CD4-positive, alpha-beta T cell (primary cell): ENCODE data around the gene HLA-DQB2. TPM values are rescaled to one million over a fixed set of nuclear protein-coding genes. Genes with fewer than 3 reads are reported as not detected.
A peak's percentile ranks its signal among the peaks of the same experiment; 100 is the strongest.

Source experiments
- ATAC-seq: fragments of 200-7000 bp; cut with Tn5 transposase; one replicate; pipeline ENCODE4 v1.10.0; 2022; ENCODE audit warnings: mild to moderate bottlenecking; ENCODE audit not compliant: poor library complexity
- CTCF ChIA-PET: fragments of 350-600 bp; sonication (Branson Sonifier 250); formaldehyde crosslinking; loops from one replicate; lab custom pipeline; 2021; ENCODE audit warnings: antibody characterized with exemption, inconsistent platforms; lab: Charles Lee
- POLR2A ChIA-PET: fragments of 350-600 bp; sonication (Branson Sonifier 250); formaldehyde crosslinking; loops from one replicate; lab custom pipeline; 2021; ENCODE audit warnings: antibody characterized with exemption, inconsistent platforms; lab: Charles Lee
- DNase-seq, 14 experiments: peaks; one replicate each; pipeline ENCODE4 v3.0.0-alpha.2; 2013 to 2020; ENCODE audit warnings: mixed read lengths in 2 of 14
- H3K27ac ChIP-seq, 2 donors: one replicate each; pipeline versions ENCODE4 v1.5.1 to v1.7.0; 2013; ENCODE audit warnings: low read length in 2 of 2, low read depth in 1 of 2, mild to moderate bottlenecking in 1 of 2
- H3K27me3 ChIP-seq, 2 experiments: 1 replicate in 1 of 2; 2 replicates in 1 of 2; pipeline versions ENCODE4 v1.6.1 to v1.7.0; 2013; ENCODE audit warnings: low read length in 2 of 2, control low read depth in 1 of 2, mild to moderate bottlenecking in 1 of 2, moderate library complexity in 1 of 2; ENCODE audit not compliant: insufficient read depth in 2 of 2, control insufficient read depth in 1 of 2
- H3K36me3 ChIP-seq: one replicate; pipeline ENCODE4 v1.6.1; 2013; ENCODE audit warnings: low read length, control low read depth; ENCODE audit not compliant: insufficient read depth
- H3K4me1 ChIP-seq: one replicate; pipeline ENCODE4 v1.6.1; 2013; ENCODE audit warnings: low read length, control low read depth; ENCODE audit not compliant: insufficient read depth
- H3K4me3 ChIP-seq: one replicate; pipeline ENCODE4 v1.5.1; 2013; ENCODE audit warnings: mild to moderate bottlenecking, low read length, moderate library complexity
- H3K9me3 ChIP-seq, 2 experiments: 1 replicate in 1 of 2; 2 replicates in 1 of 2; pipeline versions ENCODE4 v1.6.1 to v1.7.0; 2013; ENCODE audit warnings: low read length in 2 of 2, mild to moderate bottlenecking in 2 of 2, control low read depth in 1 of 2, moderate library complexity in 1 of 2; ENCODE audit not compliant: control insufficient read depth in 1 of 2, insufficient read depth in 1 of 2
- H3K27ac Mint-ChIP-seq: one replicate; pipeline ENCODE4 v1.8.0; 2020; ENCODE audit warnings: mixed read lengths
- H3K27me3 Mint-ChIP-seq: one replicate; pipeline ENCODE4 v1.8.0; 2021; ENCODE audit warnings: mixed read lengths
- H3K36me3 Mint-ChIP-seq: one replicate; pipeline ENCODE4 v1.8.0; 2021; ENCODE audit warnings: low read depth, mixed read lengths
- H3K4me1 Mint-ChIP-seq: one replicate; pipeline ENCODE4 v1.8.0; 2021; ENCODE audit warnings: low read depth, mixed read lengths
- H3K4me3 Mint-ChIP-seq: one replicate; pipeline ENCODE4 v1.8.0; 2020; ENCODE audit warnings: mild to moderate bottlenecking, mixed read lengths
- H3K9me3 Mint-ChIP-seq: one replicate; pipeline ENCODE4 v1.8.0; 2020; ENCODE audit warnings: mixed read lengths
- CTCF ChIP-seq: fragments of 200-600 bp; IDR thresholded peaks from one replicate; pipeline ENCODE4 v1.8.0; 2022; ENCODE audit warnings: antibody characterized with exemption, mild to moderate bottlenecking
- intact Hi-C, 2 experiments: fragments of 100-400 bp; cut with DNase I in 1 of 2; cut with micrococcal nuclease in 1 of 2; formaldehyde crosslinking; loops; one replicate each; pipeline versions ENCODE4 v1.15.1 to v1.9.0; 2023 to 2025; cut with DNase I, micrococcal nuclease
- total RNA-seq, 174 experiments: library from RNA in 2 of 174; stranded (reverse) in 2 of 174; gene quantifications; one replicate each; pipeline ENCODE4 v1.2.3 and lab custom pipeline; 2021 to 2026

HLA-DQB2 gene
- total RNA-seq, 2 experiments from 2014 or later = 1.3 to 2.2 TPM

- ChIA-PET POLR2A (no interaction called here), CTCF (interaction anchor here (0.8 to 1.0 kb wide), 1 partner anchor 71 kb away, joined by 3 read pairs; no protein-coding TSS in a partner anchor)
- Mint-ChIP-seq H3K4me1 (peaks cover 26% of the 10 kb centered on the region), H3K9me3 (peaks cover 3% of the 10 kb centered on the region), H3K27ac (no peak overlapping the region), H3K36me3 (no peaks in the 10 kb centered on the region), H3K4me3 (peak overlapping the region; percentile 40), H3K27me3 (peaks cover 65% of the 10 kb centered on the region)
- H3K27ac ChIP-seq = no peak overlapping the region
- peak; percentile 73 for ATAC-seq
- TF ChIP-seq CTCF = peak; percentile 97
- peaks cover 0 to 3% of the 10 kb centered on the region in 2 experiments for H3K9me3 ChIP-seq
- peaks cover 9% of the 10 kb centered on the region for H3K4me1 ChIP-seq
- peak overlapping the region; percentile 14 for H3K4me3 ChIP-seq
- peaks cover 14 to 21% of the 10 kb centered on the region in 2 experiments for H3K27me3 ChIP-seq
- intact Hi-C loops = loop anchor here (1.0 to 10.0 kb wide), 6 partner anchors 70 to 550 kb away; no protein-coding TSS in a partner anchor
- no peaks in the 10 kb centered on the region for H3K36me3 ChIP-seq
- peak; percentile 57 to 88 (median 76) for DNase-seq
Measured at GRCh38 chr6:32796848-32797776, 33.8 kb upstream of the HLA-DQB2 start.

GRCh38 chr6:32794510-32794909, 31.2 kb upstream of the HLA-DQB2 start:
- Mint-ChIP-seq H3K27ac (no peak overlapping the region), H3K4me3 (no peak overlapping the region), H3K4me1 (peaks cover 26% of the 10 kb centered on the region), H3K36me3 (no peaks in the 10 kb centered on the region), H3K9me3 (peaks cover 3% of the 10 kb centered on the region), H3K27me3 (peaks cover 74% of the 10 kb centered on the region)
- DNase-seq (peak in 3 of 14 experiments; percentile 14 to 48 (median 30)), ATAC-seq (peak; percentile 29)
- TF ChIP-seq CTCF = no peak
- intact Hi-C loops = loop anchor here in 1 of 2 experiments (5.0 to 10.0 kb wide), 2 partner anchors 92 to 540 kb away; no protein-coding TSS in a partner anchor
- Histone ChIP-seq H3K4me3 (no peak overlapping the region), H3K27me3 (peaks cover 14 to 28% of the 10 kb centered on the region in 2 experiments), H3K27ac (no peak overlapping the region), H3K36me3 (no peaks in the 10 kb centered on the region), H3K9me3 (peaks cover 0 to 3% of the 10 kb centered on the region in 2 experiments), H3K4me1 (peaks cover 9% of the 10 kb centered on the region)
- ChIA-PET POLR2A (no interaction called here), CTCF (interaction anchor here (0.7 to 1.4 kb wide), 3 partner anchors 74 to 442 kb away, joined by 3 to 6 read pairs (median 3); no protein-coding TSS in a partner anchor)

- Histone ChIP-seq H3K27me3 (peaks cover 11 to 28% of the 10 kb centered on the region in 2 experiments), H3K4me3 (no peak overlapping the region), H3K36me3 (no peaks in the 10 kb centered on the region), H3K27ac (no peak overlapping the region), H3K9me3 (no peaks in the 10 kb centered on the region), H3K4me1 (peaks cover 9% of the 10 kb centered on the region)
- Mint-ChIP-seq H3K36me3 (no peaks in the 10 kb centered on the region), H3K4me1 (peaks cover 26% of the 10 kb centered on the region), H3K27me3 (peaks cover 74% of the 10 kb centered on the region), H3K4me3 (no peak overlapping the region), H3K27ac (no peak overlapping the region), H3K9me3 (no peaks in the 10 kb centered on the region)
- no peak for DNase-seq
- intact Hi-C loops = loop anchor here in 1 of 2 experiments (5.0 to 10.0 kb wide), 2 partner anchors 91 to 538 kb away; no protein-coding TSS in a partner anchor
- no peak for ATAC-seq
- ChIA-PET POLR2A (no interaction called here), CTCF (interaction anchor here (0.8 to 1.4 kb wide), 2 partner anchors 45 to 90 kb away, joined by 3 to 6 read pairs; partner anchors contain the start of gene TAP2)
- no peak for TF ChIP-seq CTCF
Measured at GRCh38 chr6:32792901-32793435, 29.6 kb upstream of the HLA-DQB2 start.
